Measurements from ENCODE around the gene ASB11. TPM values are rescaled to one million over a fixed set of nuclear protein-coding genes. Genes with fewer than 3 reads are reported as not detected.

Gene ASB11
- total RNA-seq, 1 experiment from 2014 or later, result not detected

DNA sequence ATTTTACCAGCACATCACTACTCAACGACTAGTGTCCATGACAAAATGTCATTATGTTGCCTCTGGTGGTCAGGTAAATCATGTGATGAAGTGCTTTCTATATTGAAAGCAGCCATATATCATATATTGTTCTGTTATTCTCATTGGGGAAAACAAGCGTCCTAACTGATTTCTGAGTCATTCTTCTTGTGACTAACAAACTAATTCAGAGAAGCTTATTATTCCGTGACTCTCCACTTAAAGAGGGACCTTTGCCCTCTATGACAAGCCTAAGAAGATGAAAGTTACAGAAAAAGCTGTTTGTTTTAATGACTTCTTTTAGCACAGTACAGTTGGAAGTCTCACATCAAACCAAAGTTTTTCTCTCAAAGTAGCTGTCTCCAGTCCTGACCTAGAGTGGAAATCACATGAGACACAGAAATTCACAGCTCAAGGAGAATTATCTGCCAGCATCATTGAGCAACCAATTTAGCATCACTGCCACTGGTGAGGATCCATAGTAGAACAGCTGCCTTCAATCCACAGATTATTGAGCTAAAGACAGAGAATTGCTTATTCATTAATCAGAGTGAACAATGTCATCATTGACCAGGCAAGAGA lies 81.9 kb downstream of the ASB11 start:
- DNase-seq (ENCODE audit: low read depth), result peak; percentile 12

Other genes starting within 250 kb of the ASB11 start
- gene ASB9, start 45.6 kb downstream of the ASB11 start, total RNA-seq (2014; rRNA removed), result 2.1 and 4.2 TPM in 2 replicates
- gene PIGA, start 19.9 kb upstream of the ASB11 start, total RNA-seq (2014; rRNA removed), result 6.7 and 10.2 TPM in 2 replicates
- not detected in 2 replicates for gene VEGFD, start 68.8 kb upstream of the ASB11 start, total RNA-seq (2014; rRNA removed)
- 2.9 and 4.2 TPM in 2 replicates for gene PIR, start 177.7 kb upstream of the ASB11 start, total RNA-seq (2014; rRNA removed)
- gene BMX, start 185.2 kb upstream of the ASB11 start, total RNA-seq (2014; rRNA removed), result not detected in 2 replicates